PC-3 (cell line): ENCODE results near the gene WEE2. TPM values are rescaled to one million over a fixed set of nuclear protein-coding genes. Genes with fewer than 3 reads are reported as not detected.

Experiments used
- ATAC-seq: fragments of 200-7000 bp; cut with Tn5 transposase; 2 replicates; pipeline ENCODE4 v1.9.1; 2020; ENCODE audit warnings: mild to moderate bottlenecking, moderate library complexity
- BruUV-seq: library from RNA; stranded (reverse); fragments of 400-500 nt; replicated peaks from 2 replicates; lab custom pipeline; 2021; lab: Mats Ljungman, UMichigan
- CTCF ChIA-PET: fragments of 300-600 bp; sonication (Branson Sonifier 250); formaldehyde crosslinking; loops from one replicate; lab custom pipeline; 2022; ENCODE audit warnings: antibody characterized with exemption; lab: Charles Lee
- POLR2A ChIA-PET: fragments of 300-600 bp; sonication (Branson Sonifier 250); formaldehyde crosslinking; loops from one replicate; lab custom pipeline; 2022; ENCODE audit warnings: antibody characterized with exemption; ENCODE audit not compliant: unreplicated experiment; lab: Charles Lee
- DNase-seq: peaks from one replicate; pipeline ENCODE4 v3.0.0-alpha.2; 2015
- H2AFZ ChIP-seq: fragments of 300-600 bp; sonication (generic); 2 replicates; pipeline ENCODE4 v1.6.0; 2016; ENCODE audit warnings: antibody characterized with exemption, low read length
- H3F3A ChIP-seq: fragments of 300-600 bp; sonication (generic); one replicate; pipeline ENCODE4 v1.6.0; 2017; ENCODE audit warnings: antibody characterized with exemption, low read length, control low read depth, mild to moderate bottlenecking; ENCODE audit not compliant: unreplicated experiment
- H3K27ac ChIP-seq: fragments of 300-600 bp; sonication (generic); 2 replicates; pipeline ENCODE4 v1.5.1; 2016; ENCODE audit warnings: mild to moderate bottlenecking, low read length
- H3K27me3 ChIP-seq: fragments of 300-600 bp; sonication (generic); 2 replicates; pipeline ENCODE4 v1.6.1; 2016; ENCODE audit warnings: low read length, mixed read lengths
- H3K36me3 ChIP-seq: fragments of 300-600 bp; sonication (generic); 2 replicates; pipeline ENCODE4 v1.6.1; 2016; ENCODE audit warnings: low read depth, mixed run types, low read length, mixed read lengths
- H3K4me1 ChIP-seq: fragments of 300-600 bp; sonication (generic); 2 replicates; pipeline ENCODE4 v1.5.1; 2016; ENCODE audit warnings: low read length; ENCODE audit not compliant: insufficient read depth
- H3K4me2 ChIP-seq: fragments of 300-600 bp; sonication (generic); 2 replicates; pipeline ENCODE4 v1.6.0; 2016; ENCODE audit warnings: low read length
- H3K4me3 ChIP-seq: fragments of 300-600 bp; sonication (generic); 2 replicates; pipeline ENCODE4 v1.5.1; 2016; ENCODE audit warnings: mild to moderate bottlenecking, low read length, mixed read lengths
- H3K79me2 ChIP-seq: fragments of 300-600 bp; sonication (generic); 2 replicates; pipeline ENCODE4 v1.6.1; 2017; ENCODE audit warnings: low read length, mixed read lengths
- H3K9ac ChIP-seq: fragments of 300-600 bp; sonication (generic); 2 replicates; pipeline ENCODE4 v1.6.0; 2016; ENCODE audit warnings: mild to moderate bottlenecking, low read length
- H3K9me2 ChIP-seq: fragments of 300-600 bp; sonication (generic); replicated peaks from 2 replicates; pipeline ENCODE4 v1.6.1; 2016; ENCODE audit warnings: mixed run types, low read length, mixed read lengths
- H3K9me3 ChIP-seq: fragments of 300-600 bp; sonication (generic); 2 replicates; pipeline ENCODE4 v1.6.1; 2016; ENCODE audit warnings: low read length, mixed read lengths
- H4K20me1 ChIP-seq: fragments of 300-600 bp; sonication (generic); 2 replicates; pipeline ENCODE4 v1.6.1; 2016; ENCODE audit warnings: low read length, mixed read lengths
- CTCF ChIP-seq: fragments of 300-600 bp; sonication (generic); conservative IDR thresholded peaks from 2 replicates; pipeline ENCODE4 v1.5.1; 2017; ENCODE audit warnings: antibody characterized with exemption, low read depth, mild to moderate bottlenecking, low read length
- EZH2 ChIP-seq: fragments of 300-600 bp; sonication (generic); IDR thresholded peaks from one replicate; pipeline ENCODE4 v1.6.1; 2017; ENCODE audit warnings: antibody characterized with exemption, mild to moderate bottlenecking, low read length; ENCODE audit not compliant: unreplicated experiment
- EZH2phosphoT487 ChIP-seq: fragments of 300-600 bp; sonication (generic); IDR thresholded peaks from 2 replicates; pipeline ENCODE4 v1.6.1; 2018; ENCODE audit warnings: mild to moderate bottlenecking, antibody characterized with exemption, low read length, borderline replicate concordance
- intact Hi-C: fragments of 100-400 bp; cut with micrococcal nuclease; formaldehyde crosslinking; loops from 2 replicates; pipeline ENCODE4 v1.9.0; 2023
- total RNA-seq: library from RNA; depleted of rRNA; stranded (reverse); fragments of >200 nt; gene quantifications from 2 replicates; pipeline ENCODE4 v1.2.3, GENCODE V29; 2014

Gene WEE2
- total RNA-seq, 1 experiment from 2014 or later = not detected

GRCh38 chr7:141701489-141702046, 6.6 kb upstream of the WEE2 start:
- POLR2A ChIA-PET = interaction anchor here (1.5 kb wide), 1 partner anchor 36 kb away, joined by 10 read pairs; the partner anchor contains the start of gene SSBP1
- intact Hi-C loops = no loop called here
- Histone ChIP-seq H3K9me2 (no peaks in the 10 kb centered on the region), H3K4me2 (peak overlapping the region; percentile 77), H3K27me3 (no peaks in the 10 kb centered on the region), H3K9ac (peak overlapping the region; percentile 55; the same call in 1 of the 2 replicates), H4K20me1 (no peaks in the 10 kb centered on the region), H3K4me1 (peaks cover 60% of the 10 kb centered on the region), H3K79me2 (peaks cover 34% of the 10 kb centered on the region), H3F3A (no peaks in the 10 kb centered on the region), H3K4me3 (peak overlapping the region; percentile 75), H2AFZ (peak overlapping the region; percentile 74), H3K27ac (no peak overlapping the region), H3K36me3 (no peaks in the 10 kb centered on the region), H3K9me3 (no peaks in the 10 kb centered on the region)
- CTCF ChIA-PET = interaction anchor here (0.5 kb wide), 1 partner anchor 503 kb away, joined by 3 read pairs; no protein-coding TSS in a partner anchor
- ATAC-seq = peak; percentile 40
- TF ChIP-seq EZH2 (no peak), CTCF (no peak), EZH2phosphoT487 (no peak)
- BruUV-seq = no TSS peak
- peak; percentile 40 for DNase-seq

GRCh38 chr7:141702047-141702567, 6.0 kb upstream of the WEE2 start, which contains the start of gene DENND11:
TSS of gene DENND11 (minus strand) at chr7:141702166. CDS start at chr7:141702153, 13 bp downstream.
- no TSS peak for BruUV-seq
- Histone ChIP-seq H3F3A (no peaks in the 10 kb centered on the region), H3K4me1 (peaks cover 55% of the 10 kb centered on the region), H3K79me2 (peaks cover 29% of the 10 kb centered on the region), H3K27ac (no peak within 1 kb of the TSS), H3K9ac (peak within 1 kb of the TSS; percentile 55), H3K27me3 (no peaks in the 10 kb centered on the region), H4K20me1 (no peaks in the 10 kb centered on the region), H3K9me2 (no peaks in the 10 kb centered on the region), H3K4me3 (peak within 1 kb of the TSS; percentile 75), H3K4me2 (peak within 1 kb of the TSS; percentile 94), H2AFZ (peak within 1 kb of the TSS; percentile 81), H3K9me3 (no peaks in the 10 kb centered on the region), H3K36me3 (no peaks in the 10 kb centered on the region)
- POLR2A ChIA-PET = interaction anchor here (1.5 kb wide), 1 partner anchor 36 kb away, joined by 10 read pairs; the partner anchor contains the start of gene SSBP1
- CTCF ChIA-PET = interaction anchor here (0.7 to 1.1 kb wide), 2 partner anchors 36 to 48 kb away, joined by 3 to 5 read pairs; partner anchors contain the start of gene SSBP1
- ATAC-seq = peak; percentile 64
- intact Hi-C loops = no loop called here
- peak; percentile 37 for DNase-seq
- TF ChIP-seq CTCF (no peak), EZH2phosphoT487 (no peak), EZH2 (no peak)
